Astrocyte of the spinal cord (primary cell): ENCODE data around the gene MSL3B.

Source experiments
- DNase-seq: peaks from one replicate; pipeline ENCODE4 v3.0.0; 2011; ENCODE audit warnings: low read depth, low spot score
- H3K4me3 ChIP-seq: 2 replicates; pipeline ENCODE4 v1.5.1; 2011; ENCODE audit warnings: low read depth, mild to moderate bottlenecking, low read length, moderate library complexity
- CTCF ChIP-seq: IDR thresholded peaks from 2 replicates; pipeline ENCODE4 v1.5.1; 2012; ENCODE audit warnings: low read depth, mild to moderate bottlenecking, low read length, inconsistent platforms
- in situ Hi-C: cut with HindIII; loops from 2 replicates; pipeline ENCODE4 v1.10.0; 2017; ENCODE audit warnings: low sequenced_read_pairs

MSL3B gene

GRCh38 chr2:233867993-233868532 lies at the start of gene MSL3B:
MSL3B (minus strand) TSS chr2:233868386.
- in situ Hi-C loops = no loop called here
- DNase-seq = peak; percentile 55
- peak within 1 kb of the TSS; percentile 64 for H3K4me3 ChIP-seq
- TF ChIP-seq CTCF = no peak

- TF ChIP-seq CTCF = no peak
- no peak within 1 kb of the TSS for H3K4me3 ChIP-seq
- DNase-seq = no peak
- in situ Hi-C loops = no loop called here
Measured at GRCh38 chr2:233917116-233917515, 48.9 kb upstream of the MSL3B start, which contains the start of gene TRPM8. TRPM8 (plus strand) TSS chr2:233917373; CDS start chr2:233926538, 9,165 bp downstream.

- DNase-seq = no peak
- peak; percentile 27 for TF ChIP-seq CTCF
- in situ Hi-C loops = no loop called here
- H3K4me3 ChIP-seq = no peak overlapping the region
Measured at GRCh38 chr2:233915128-233915527, 46.9 kb upstream of the MSL3B start.

GRCh38 chr2:233912691-233913423 lies 44.7 kb upstream of the MSL3B start:
- in situ Hi-C loops = no loop called here
- TF ChIP-seq CTCF = no peak
- peak; percentile 50 for DNase-seq
- no peak overlapping the region for H3K4me3 ChIP-seq

GRCh38 chr2:233907627-233908026 lies 39.4 kb upstream of the MSL3B start:
- no peak overlapping the region for H3K4me3 ChIP-seq
- no peak for DNase-seq
- in situ Hi-C loops = no loop called here
- no peak for TF ChIP-seq CTCF

GRCh38 chr2:233905945-233906344 lies 37.8 kb upstream of the MSL3B start:
- H3K4me3 ChIP-seq = no peak overlapping the region
- no peak for DNase-seq
- in situ Hi-C loops = no loop called here
- TF ChIP-seq CTCF = no peak
